Liver (tissue), 3 donors: Measurements from ENCODE around the gene ASCL3.

Experiments used
- ATF3 ChIP-seq: IDR thresholded peaks from 2 replicates; pipeline ENCODE4 v1.6.1; 2016; ENCODE audit warnings: antibody characterized with exemption
- CTCF ChIP-seq: fragments of 150-350 bp; IDR thresholded peaks from 2 replicates; pipeline ENCODE4 v1.5.1; 2017; ENCODE audit warnings: improper control_type of control experiment, low read depth, low read length; ENCODE audit not compliant: missing input control
- EGR1 ChIP-seq, 2 donors: IDR thresholded peaks; 2 replicates each; pipeline ENCODE4 v1.6.1; 2016 to 2018; ENCODE audit warnings: antibody characterized with exemption in 2 of 2, low read depth in 2 of 2
- FOXA1 ChIP-seq: IDR thresholded peaks from 2 replicates; pipeline ENCODE4 v1.6.1; 2016; ENCODE audit warnings: antibody characterized with exemption
- GABPA ChIP-seq, 2 donors: IDR thresholded peaks in 1 of 2; conservative IDR thresholded peaks in 1 of 2; 2 replicates each; pipeline ENCODE4 v1.6.1; 2016; ENCODE audit warnings: antibody characterized with exemption in 2 of 2, mild to moderate bottlenecking in 1 of 2, moderate library complexity in 1 of 2
- HNF4G ChIP-seq: IDR thresholded peaks from 2 replicates; pipeline ENCODE4 v1.6.1; 2016; ENCODE audit warnings: antibody characterized with exemption
- MAX ChIP-seq: IDR thresholded peaks from 2 replicates; pipeline ENCODE4 v1.6.1; 2016; ENCODE audit warnings: antibody characterized with exemption
- NR2F2 ChIP-seq: IDR thresholded peaks from 2 replicates; pipeline ENCODE4 v1.6.1; 2016; ENCODE audit warnings: antibody characterized with exemption
- RAD21 ChIP-seq, 2 donors: IDR thresholded peaks; 2 replicates each; pipeline ENCODE4 v1.6.1; 2016; ENCODE audit warnings: antibody characterized with exemption in 2 of 2, mild to moderate bottlenecking in 2 of 2
- RXRA ChIP-seq, 2 donors: IDR thresholded peaks; 2 replicates each; pipeline ENCODE4 v1.6.1; 2017 to 2018; ENCODE audit warnings: antibody characterized with exemption in 2 of 2, mild to moderate bottlenecking in 1 of 2
- TAF1 ChIP-seq: conservative IDR thresholded peaks from 2 replicates; pipeline ENCODE4 v1.6.1; 2016; ENCODE audit warnings: antibody characterized with exemption, mild to moderate bottlenecking
- YY1 ChIP-seq: IDR thresholded peaks from 2 replicates; pipeline ENCODE4 v1.6.1; 2016; ENCODE audit warnings: antibody characterized with exemption, mild to moderate bottlenecking
- ZBTB33 ChIP-seq: IDR thresholded peaks from 2 replicates; pipeline ENCODE4 v1.6.1; 2016; ENCODE audit warnings: antibody characterized with exemption
- donor health status: healthy.
- donor health status: healthy.

GRCh38 chr11:8989453-8989852, 46.6 kb upstream of the ASCL3 start:
- TF ChIP-seq CTCF (no peak), ZBTB33 (no peak), EGR1 (IDR thresholded peaks at IDR 0.05; ENCODE audit: low read depth in 2 of 2) (no peak), FOXA1 (no peak), TAF1 (no peak), MAX (no peak), ATF3 (no peak), YY1 (no peak), NR2F2 (no peak), RXRA (IDR thresholded peaks at IDR 0.05) (no peak), RAD21 (IDR thresholded peaks at IDR 0.05) (no peak), HNF4G (no peak), GABPA (IDR thresholded peaks at IDR 0.05 in 1 of 2, conservative IDR thresholded peaks at IDR 0.05 in 1 of 2) (no peak)
